Measurements from ENCODE around the gene AMIGO2.

The AMIGO2 gene

GRCh38 chr12:47033789-47034555 lies 45.8 kb downstream of the AMIGO2 start:
- DNase-seq (ENCODE audit: low spot score): no peak

GRCh38 chr12:47033081-47033480 lies 46.7 kb downstream of the AMIGO2 start:
- DNase-seq (ENCODE audit: low spot score): no peak

GRCh38 chr12:47032644-47033043 lies 47.1 kb downstream of the AMIGO2 start:
- peak; percentile 20 for DNase-seq (ENCODE audit: low spot score)

GRCh38 chr12:47029903-47030302 lies 49.9 kb downstream of the AMIGO2 start:
- DNase-seq (ENCODE audit: low spot score): no peak

- no peak for DNase-seq (ENCODE audit: low spot score)
Measured at GRCh38 chr12:47028981-47029708, 50.6 kb downstream of the AMIGO2 start.

- DNase-seq (ENCODE audit: low spot score): no peak
Measured at GRCh38 chr12:47028186-47028585, 51.6 kb downstream of the AMIGO2 start.

Data from AG08395 (cell line).